Neural progenitor cell (in vitro differentiated cells): ENCODE data around the gene CEACAM7. TPM values are rescaled to one million over a fixed set of nuclear protein-coding genes. Genes with fewer than 3 reads are reported as not detected.

Experiments used
- DNase-seq: peaks from one replicate; pipeline ENCODE4 v3.0.0-alpha.2; 2016; ENCODE audit warnings: low spot score
- H2AFZ ChIP-seq: fragments of 200-600 bp; sonication (generic); replicated peaks from 2 replicates; pipeline ENCODE4 v1.6.1; 2016; ENCODE audit warnings: antibody characterized with exemption
- H3F3A ChIP-seq: fragments of 200-600 bp; sonication (generic); 2 replicates; pipeline ENCODE4 v1.6.1; 2016; ENCODE audit warnings: antibody characterized with exemption, low read depth
- H3K27ac ChIP-seq: fragments of 200-600 bp; sonication (generic); 2 replicates; pipeline ENCODE4 v1.5.1; 2016; ENCODE audit warnings: mild to moderate bottlenecking
- H3K27me3 ChIP-seq: fragments of 200-600 bp; sonication (generic); 2 replicates; pipeline ENCODE4 v1.6.1; 2016; ENCODE audit warnings: mild to moderate bottlenecking, moderate library complexity
- H3K36me3 ChIP-seq: fragments of 200-600 bp; sonication (generic); 2 replicates; pipeline ENCODE4 v1.5.1; 2016
- H3K4me1 ChIP-seq: fragments of 200-600 bp; sonication (generic); 2 replicates; pipeline ENCODE4 v1.6.1; 2016; ENCODE audit warnings: mixed run types
- H3K4me2 ChIP-seq: fragments of 200-600 bp; sonication (generic); 2 replicates; pipeline ENCODE4 v1.6.1; 2016
- H3K4me3 ChIP-seq: fragments of 200-600 bp; sonication (generic); 2 replicates; pipeline ENCODE4 v1.5.1; 2016
- H3K79me2 ChIP-seq: fragments of 200-600 bp; sonication (generic); 2 replicates; pipeline ENCODE4 v1.6.1; 2016; ENCODE audit warnings: low read depth
- H3K9ac ChIP-seq: fragments of 200-600 bp; sonication (generic); 2 replicates; pipeline ENCODE4 v1.6.1; 2016
- H3K9me3 ChIP-seq: fragments of 200-600 bp; sonication (generic); 2 replicates; pipeline ENCODE4 v1.5.1; 2016; ENCODE audit warnings: low read depth
- H4K20me1 ChIP-seq: fragments of 200-600 bp; sonication (generic); 2 replicates; pipeline ENCODE4 v1.6.1; 2016; ENCODE audit warnings: low read depth
- H3K27ac Mint-ChIP-seq: 3 replicates; pipeline ENCODE4 v1.8.0; 2021; ENCODE audit warnings: mixed read lengths
- H3K27me3 Mint-ChIP-seq: 2 replicates; pipeline ENCODE4 v1.8.0; 2022; ENCODE audit warnings: low read depth, mild to moderate bottlenecking, inconsistent platforms, moderate library complexity, mixed read lengths; ENCODE audit not compliant: insufficient read depth
- H3K36me3 Mint-ChIP-seq: 3 replicates; pipeline ENCODE4 v1.8.0; 2021; ENCODE audit warnings: mixed read lengths
- H3K4me1 Mint-ChIP-seq: 3 replicates; pipeline ENCODE4 v1.8.0; 2021; ENCODE audit warnings: mixed read lengths
- H3K4me3 Mint-ChIP-seq: 3 replicates; pipeline ENCODE4 v1.8.0; 2021; ENCODE audit warnings: mild to moderate bottlenecking, moderate library complexity, mixed read lengths
- H3K9me3 Mint-ChIP-seq: 3 replicates; pipeline ENCODE4 v1.8.0; 2020; ENCODE audit warnings: mixed read lengths
- EZH2 ChIP-seq: fragments of 200-600 bp; sonication (generic); IDR thresholded peaks from 2 replicates; pipeline ENCODE4 v1.6.1; 2017; ENCODE audit warnings: antibody characterized with exemption, mild to moderate bottlenecking, moderate library complexity
- EZH2phosphoT487 ChIP-seq: fragments of 200-600 bp; sonication (generic); IDR thresholded peaks from 2 replicates; pipeline ENCODE4 v1.6.1; 2017; ENCODE audit warnings: antibody characterized with exemption
- small RNA-seq: library from RNA; depleted of rRNA; stranded (forward); fragments of <200 nt; gene quantifications from one replicate; pipeline ENCODE3, GENCODE V24; 2015
- total RNA-seq: library from RNA; depleted of rRNA; stranded (reverse); fragments of >200 nt; gene quantifications from 2 replicates; pipeline ENCODE4 v1.2.3, GENCODE V29; 2015; ENCODE audit warnings: low replicate concordance
- TF ChIP-seq, protein P1 (sequence below): fragments of 200-600 bp; sonication (generic); IDR thresholded peaks from 2 replicates; pipeline ENCODE4 v1.5.1; 2017; ENCODE audit warnings: antibody characterized with exemption, mild to moderate bottlenecking

Gene CEACAM7
- total RNA-seq, 1 donor from 2014 or later, result not detected

DNA sequence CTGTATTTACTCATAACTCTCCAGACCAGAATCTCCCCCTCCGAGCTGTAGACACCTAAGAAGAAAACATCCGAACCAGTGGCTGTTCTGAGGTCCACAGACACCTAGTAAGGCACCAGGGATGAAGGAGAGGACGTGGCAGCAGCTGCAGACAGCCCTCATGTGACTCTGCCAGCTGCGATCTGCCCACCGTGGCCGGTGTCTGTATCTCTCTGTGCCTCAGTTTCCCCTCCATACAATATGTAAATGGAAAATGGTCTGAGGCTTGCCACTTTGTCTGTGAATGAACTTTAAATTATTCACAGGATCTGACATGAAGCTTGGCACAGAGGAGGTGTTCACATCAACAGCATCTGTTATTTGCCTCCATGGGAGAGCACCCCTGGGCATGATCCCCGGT is 63.6 kb downstream of the CEACAM7 start:
- no peaks in the 10 kb centered on the region for H4K20me1 ChIP-seq
- TF ChIP-seq EZH2phosphoT487 (no peak), EZH2 (no peak)
- TF ChIP-seq, protein P1, sequence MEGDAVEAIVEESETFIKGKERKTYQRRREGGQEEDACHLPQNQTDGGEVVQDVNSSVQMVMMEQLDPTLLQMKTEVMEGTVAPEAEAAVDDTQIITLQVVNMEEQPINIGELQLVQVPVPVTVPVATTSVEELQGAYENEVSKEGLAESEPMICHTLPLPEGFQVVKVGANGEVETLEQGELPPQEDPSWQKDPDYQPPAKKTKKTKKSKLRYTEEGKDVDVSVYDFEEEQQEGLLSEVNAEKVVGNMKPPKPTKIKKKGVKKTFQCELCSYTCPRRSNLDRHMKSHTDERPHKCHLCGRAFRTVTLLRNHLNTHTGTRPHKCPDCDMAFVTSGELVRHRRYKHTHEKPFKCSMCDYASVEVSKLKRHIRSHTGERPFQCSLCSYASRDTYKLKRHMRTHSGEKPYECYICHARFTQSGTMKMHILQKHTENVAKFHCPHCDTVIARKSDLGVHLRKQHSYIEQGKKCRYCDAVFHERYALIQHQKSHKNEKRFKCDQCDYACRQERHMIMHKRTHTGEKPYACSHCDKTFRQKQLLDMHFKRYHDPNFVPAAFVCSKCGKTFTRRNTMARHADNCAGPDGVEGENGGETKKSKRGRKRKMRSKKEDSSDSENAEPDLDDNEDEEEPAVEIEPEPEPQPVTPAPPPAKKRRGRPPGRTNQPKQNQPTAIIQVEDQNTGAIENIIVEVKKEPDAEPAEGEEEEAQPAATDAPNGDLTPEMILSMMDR, result no peak
- no peaks in the 10 kb centered on the region for H3K27me3 ChIP-seq
- H3K9ac ChIP-seq, result no peak overlapping the region
- Mint-ChIP-seq H3K4me3 (no peak overlapping the region), H3K27ac (no peak overlapping the region), H3K36me3 (no peaks in the 10 kb centered on the region), H3K9me3 (peaks cover 10% of the 10 kb centered on the region), H3K4me1 (no peaks in the 10 kb centered on the region), H3K27me3 (peaks cover 17% of the 10 kb centered on the region)
- no peak for DNase-seq
- H3K4me3 ChIP-seq, result no peak overlapping the region
- no peaks in the 10 kb centered on the region for H3F3A ChIP-seq
- H3K4me1 ChIP-seq, result no peaks in the 10 kb centered on the region
- H3K36me3 ChIP-seq, result no peaks in the 10 kb centered on the region
- H2AFZ ChIP-seq, result no peak overlapping the region
- H3K27ac ChIP-seq, result no peak overlapping the region
- no peak overlapping the region for H3K4me2 ChIP-seq
- H3K79me2 ChIP-seq, result no peaks in the 10 kb centered on the region
- H3K9me3 ChIP-seq, result no peaks in the 10 kb centered on the region

DNA sequence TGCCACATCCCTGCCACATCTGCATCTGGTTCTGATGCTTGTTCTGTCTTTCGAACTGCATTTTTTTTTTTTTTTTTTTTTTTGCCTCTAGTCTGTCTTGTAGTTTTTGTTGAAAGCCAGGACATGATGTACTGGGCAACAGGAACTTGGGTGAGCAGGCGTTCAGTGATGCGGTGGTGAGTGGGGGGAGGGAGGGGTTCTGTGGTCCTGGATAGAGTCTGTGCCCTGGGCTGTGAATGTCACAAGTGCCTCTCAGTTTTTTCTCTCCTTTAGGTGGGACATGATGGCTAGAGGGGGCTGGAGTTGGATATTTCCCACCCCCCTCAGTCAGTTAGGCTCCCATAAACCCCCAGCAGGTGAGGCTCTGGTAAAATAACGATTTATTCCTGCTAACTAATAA is 64.7 kb downstream of the CEACAM7 start:
- Mint-ChIP-seq H3K9me3 (peaks cover 10% of the 10 kb centered on the region), H3K27me3 (peaks cover 20% of the 10 kb centered on the region), H3K4me3 (no peak overlapping the region), H3K4me1 (no peaks in the 10 kb centered on the region), H3K27ac (no peak overlapping the region), H3K36me3 (no peaks in the 10 kb centered on the region)
- Histone ChIP-seq H3K36me3 (no peaks in the 10 kb centered on the region), H3K27me3 (no peaks in the 10 kb centered on the region), H2AFZ (no peak overlapping the region), H3K9me3 (no peaks in the 10 kb centered on the region), H3K27ac (no peak overlapping the region), H3K9ac (no peak overlapping the region), H4K20me1 (no peaks in the 10 kb centered on the region), H3K4me3 (no peak overlapping the region), H3K4me2 (no peak overlapping the region), H3K79me2 (no peaks in the 10 kb centered on the region), H3K4me1 (no peaks in the 10 kb centered on the region), H3F3A (no peaks in the 10 kb centered on the region)
- TF ChIP-seq, protein P1, result no peak
- TF ChIP-seq EZH2 (no peak), EZH2phosphoT487 (no peak)
- DNase-seq, result no peak

Small RNA genes lying within 50 kb of the gene (small RNA-seq; reads per million reads assigned to genes)
- not detected for gene AC243960.4

Other genes with a start within 250 kb of the CEACAM7 start
- 39.8 and 89.4 TPM in 2 replicates for gene DMAC2, start 248.4 kb downstream of the CEACAM7 start, total RNA-seq
- gene ERICH4, start 245.1 kb downstream of the CEACAM7 start, total RNA-seq, result not detected in 2 replicates
- gene CEACAM21, start 112.1 kb downstream of the CEACAM7 start, total RNA-seq, result 0.19 TPM in 1 of 2 replicates, not detected in the other
- gene CEACAM4, start 61.2 kb downstream of the CEACAM7 start, total RNA-seq, result not detected in 2 replicates
- gene CEACAM5, start 20.4 kb upstream of the CEACAM7 start, total RNA-seq, result not detected in 2 replicates
- gene CEACAM6, start 67.3 kb upstream of the CEACAM7 start, total RNA-seq, result not detected in 2 replicates
- gene CEACAM3, start 108.3 kb upstream of the CEACAM7 start, total RNA-seq, result not detected in 2 replicates
- not detected in 2 replicates for gene LYPD4, start 156.4 kb upstream of the CEACAM7 start, total RNA-seq
- not detected in 2 replicates for gene DMRTC2, start 156.8 kb upstream of the CEACAM7 start, total RNA-seq
- gene RPS19, start 172.0 kb upstream of the CEACAM7 start, total RNA-seq, result 1,422 and 2,398 TPM in 2 replicates
- gene CD79A, start 189.0 kb upstream of the CEACAM7 start, total RNA-seq, result 0.11 and 0.25 TPM in 2 replicates
- gene ARHGEF1, start 194.9 kb upstream of the CEACAM7 start, total RNA-seq, result 10.9 and 25.2 TPM in 2 replicates
- gene ERFL, start 240.2 kb upstream of the CEACAM7 start, total RNA-seq, result 0.22 and 0.65 TPM in 2 replicates